SW 1271 (cell line): ENCODE measurements around the gene METTL14.

Experiments used
- DNase-seq, 2 experiments: peaks; one replicate each; lab custom pipeline; 2025; lab: John Stamatoyannopoulos, UW

METTL14 gene

GRCh38 chr4:118759481-118759880 lies 74.3 kb downstream of the METTL14 start:
- no peak for DNase-seq

- no peak for DNase-seq
These were observed 74.9 kb downstream of the METTL14 start for GRCh38 chr4:118760092-118760491.

GRCh38 chr4:118760493-118760892 lies 75.3 kb downstream of the METTL14 start:
- DNase-seq, result no peak

GRCh38 chr4:118761397-118762016 lies 76.3 kb downstream of the METTL14 start:
- no peak for DNase-seq

GRCh38 chr4:118762155-118762554 lies 77.0 kb downstream of the METTL14 start:
- DNase-seq, result no peak

GRCh38 chr4:118762730-118763477 lies 77.7 kb downstream of the METTL14 start:
- DNase-seq, result no peak
